HG03097 (cell line): ENCODE measurements around the gene P2RX4.
"Not testable (repeated sequence)": the region's sequence is repeated elsewhere in the genome, so short reads cannot be mapped to it uniquely, and the experiment has no call there.

Experiments used
- ATAC-seq: cut with Tn5 transposase; IDR thresholded peaks from one replicate; pipeline ENCODE4 v1.9.1; 2021; ENCODE audit not compliant: unreplicated experiment, low FRiP score

The P2RX4 gene, protein sequence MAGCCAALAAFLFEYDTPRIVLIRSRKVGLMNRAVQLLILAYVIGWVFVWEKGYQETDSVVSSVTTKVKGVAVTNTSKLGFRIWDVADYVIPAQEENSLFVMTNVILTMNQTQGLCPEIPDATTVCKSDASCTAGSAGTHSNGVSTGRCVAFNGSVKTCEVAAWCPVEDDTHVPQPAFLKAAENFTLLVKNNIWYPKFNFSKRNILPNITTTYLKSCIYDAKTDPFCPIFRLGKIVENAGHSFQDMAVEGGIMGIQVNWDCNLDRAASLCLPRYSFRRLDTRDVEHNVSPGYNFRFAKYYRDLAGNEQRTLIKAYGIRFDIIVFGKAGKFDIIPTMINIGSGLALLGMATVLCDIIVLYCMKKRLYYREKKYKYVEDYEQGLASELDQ

DNA sequence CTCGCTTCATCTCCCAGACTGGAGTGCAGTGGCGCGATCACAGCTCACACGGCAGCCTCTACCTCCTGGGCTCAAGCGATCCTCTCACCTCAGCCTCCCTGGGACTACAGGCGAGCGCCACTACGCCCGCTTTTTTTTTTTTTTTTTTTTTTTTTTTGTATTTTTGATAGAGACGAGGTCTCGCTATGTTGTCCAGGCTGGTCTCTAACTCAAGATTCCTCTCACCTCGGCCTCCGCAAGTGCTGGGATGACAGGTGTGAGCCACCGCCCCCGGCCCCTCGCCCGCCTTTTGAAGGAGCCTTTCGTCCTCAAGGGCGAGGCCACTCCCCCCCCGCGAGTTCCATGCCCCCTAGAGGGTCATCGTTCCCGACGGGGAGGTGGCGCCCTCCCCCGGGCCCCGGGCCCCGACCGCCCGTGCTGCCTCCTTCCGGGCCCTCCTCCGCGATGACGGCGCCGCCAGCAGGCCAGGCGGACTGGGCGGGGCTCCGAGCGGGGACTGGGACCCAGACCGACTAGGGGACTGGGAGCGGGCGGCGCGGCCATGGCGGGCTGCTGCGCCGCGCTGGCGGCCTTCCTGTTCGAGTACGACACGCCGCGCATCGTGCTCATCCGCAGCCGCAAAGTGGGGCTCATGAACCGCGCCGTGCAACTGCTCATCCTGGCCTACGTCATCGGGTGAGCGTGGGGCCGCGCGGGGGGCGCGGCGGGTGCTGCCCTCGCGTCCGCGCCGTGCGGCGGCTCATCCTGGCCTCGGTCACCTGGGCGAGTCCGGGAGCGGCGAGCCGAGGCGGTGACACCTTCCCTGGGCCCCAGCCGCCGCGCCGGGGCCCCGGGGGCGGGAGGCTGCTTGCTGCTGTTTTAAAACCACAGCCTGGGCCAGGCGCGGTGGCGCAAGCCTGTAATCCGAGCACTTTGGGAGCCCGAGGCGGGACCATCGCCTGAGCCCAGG is at the start of gene P2RX4:
Gene P2RX4, plus strand, starts transcription at position 506 of the 949 bp plus-strand sequence. Its CDS starts 36 bp downstream, at position 542.
- peak; percentile 61 for ATAC-seq

DNA sequence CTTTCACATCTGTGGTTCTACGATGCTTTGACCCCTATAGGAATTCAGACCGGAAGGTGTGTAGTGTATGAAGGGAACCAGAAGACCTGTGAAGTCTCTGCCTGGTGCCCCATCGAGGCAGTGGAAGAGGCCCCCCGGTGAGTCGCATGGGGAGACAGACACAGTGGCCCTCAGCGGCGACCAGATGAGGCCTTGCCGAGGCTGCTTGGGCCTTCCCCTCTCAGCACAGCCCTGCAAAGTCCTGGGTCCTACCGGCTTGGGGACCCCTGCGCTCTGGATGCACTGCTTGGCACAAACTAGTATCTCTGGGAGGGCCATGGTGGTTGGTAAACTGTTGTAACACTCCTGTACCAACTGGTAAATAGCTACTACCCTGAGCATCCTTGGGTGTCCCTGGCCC is 47.5 kb upstream of the P2RX4 start:
- no peak for ATAC-seq

DNA sequence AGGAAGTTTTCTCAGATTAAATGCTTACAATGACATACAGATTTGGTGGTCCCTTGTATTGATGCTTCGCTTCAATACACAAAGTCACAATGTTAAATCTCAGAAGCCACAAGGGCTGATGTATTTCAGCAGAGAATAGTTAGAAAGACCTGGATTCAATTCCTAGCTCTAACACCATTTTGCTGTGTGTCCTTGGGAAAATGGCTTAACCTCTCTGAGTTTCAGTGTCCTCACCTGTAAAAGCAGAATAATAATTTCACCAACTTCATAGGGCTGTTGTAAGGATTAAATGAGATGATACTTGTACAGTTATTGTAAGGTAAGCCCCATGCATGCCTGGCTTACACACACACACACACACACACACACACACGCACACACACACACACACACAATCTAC is 46.9 kb upstream of the P2RX4 start:
- no peak for ATAC-seq

DNA sequence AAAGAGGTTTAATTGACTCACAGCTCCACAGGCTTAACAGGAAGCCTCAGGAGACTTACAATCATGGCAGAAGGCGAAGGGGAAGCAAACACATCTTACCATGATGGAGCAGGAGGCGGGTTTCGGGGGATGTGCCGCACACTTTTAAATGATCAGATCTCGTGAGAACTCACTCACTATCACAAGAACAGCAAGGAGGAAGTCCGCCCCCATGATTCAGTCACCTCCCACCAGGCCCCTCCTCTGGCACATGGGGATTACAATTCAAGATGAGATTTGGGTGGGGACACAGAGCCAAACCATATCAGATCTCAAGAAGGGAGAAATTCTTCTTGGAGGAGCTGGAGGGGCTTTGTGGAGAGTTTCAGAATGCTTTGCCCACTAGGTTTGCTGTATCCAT is 45.1 kb upstream of the P2RX4 start:
- not testable (repeated sequence) for ATAC-seq

DNA sequence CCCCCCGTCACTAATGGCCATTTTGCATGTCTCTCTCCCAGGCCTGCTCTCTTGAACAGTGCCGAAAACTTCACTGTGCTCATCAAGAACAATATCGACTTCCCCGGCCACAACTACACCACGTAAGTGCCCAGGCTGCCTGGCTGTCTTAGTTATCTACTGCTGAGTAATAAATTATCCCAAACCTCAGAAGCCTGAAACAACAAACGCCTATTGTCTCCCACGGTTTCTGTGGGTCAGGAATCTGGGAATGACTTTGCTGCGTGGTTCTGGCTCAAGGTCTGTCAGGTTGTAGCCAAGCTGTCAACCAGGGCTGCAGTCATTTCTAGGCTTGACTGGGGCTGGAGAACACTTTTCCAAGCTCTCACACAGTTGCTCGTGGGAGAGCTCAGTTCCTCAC is 44.6 kb upstream of the P2RX4 start:
- ATAC-seq = no peak

DNA sequence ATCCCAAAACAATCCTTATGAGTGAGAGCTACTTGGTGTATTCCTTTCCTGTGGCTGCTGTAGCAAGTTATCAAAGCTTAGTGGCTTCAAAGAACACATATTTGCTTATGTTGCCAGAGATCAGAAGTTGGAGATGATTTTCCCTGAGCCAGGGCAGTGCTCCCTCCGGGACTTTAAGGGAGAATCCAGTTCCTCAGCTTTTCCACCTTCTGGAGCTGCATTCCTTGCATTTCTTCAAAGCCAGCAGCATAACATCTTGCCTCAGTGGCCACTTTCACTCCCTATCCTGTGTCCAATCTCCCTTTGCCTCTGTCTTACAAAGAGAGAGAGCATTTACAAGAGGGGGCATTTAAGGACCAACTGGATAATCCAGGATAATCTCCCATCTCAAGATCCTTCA is 43.6 kb upstream of the P2RX4 start:
- ATAC-seq = no peak

DNA sequence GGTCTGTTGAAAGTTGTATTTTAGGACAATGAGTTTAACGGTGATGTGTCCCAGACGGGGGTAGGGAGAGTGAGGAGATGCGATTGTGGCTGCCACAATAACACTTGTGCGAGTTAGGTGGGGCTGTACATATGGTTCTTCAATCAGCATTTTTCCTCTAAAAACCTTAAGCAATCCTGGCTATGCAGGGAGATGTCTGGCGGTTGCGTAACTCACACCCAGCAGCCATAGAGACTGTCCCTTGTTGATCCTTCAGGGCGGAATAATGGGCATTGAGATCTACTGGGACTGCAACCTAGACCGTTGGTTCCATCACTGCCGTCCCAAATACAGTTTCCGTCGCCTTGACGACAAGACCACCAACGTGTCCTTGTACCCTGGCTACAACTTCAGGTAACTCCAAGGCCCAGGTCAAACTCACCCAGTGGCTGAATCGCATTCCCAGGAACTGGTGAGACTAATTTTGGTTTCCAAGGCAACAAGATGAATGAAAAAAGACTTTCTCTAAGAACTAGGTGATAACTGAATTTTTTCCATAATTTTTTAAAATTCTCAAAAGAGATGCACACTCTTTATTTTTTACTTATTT is 42.6 kb upstream of the P2RX4 start:
- no peak for ATAC-seq

DNA sequence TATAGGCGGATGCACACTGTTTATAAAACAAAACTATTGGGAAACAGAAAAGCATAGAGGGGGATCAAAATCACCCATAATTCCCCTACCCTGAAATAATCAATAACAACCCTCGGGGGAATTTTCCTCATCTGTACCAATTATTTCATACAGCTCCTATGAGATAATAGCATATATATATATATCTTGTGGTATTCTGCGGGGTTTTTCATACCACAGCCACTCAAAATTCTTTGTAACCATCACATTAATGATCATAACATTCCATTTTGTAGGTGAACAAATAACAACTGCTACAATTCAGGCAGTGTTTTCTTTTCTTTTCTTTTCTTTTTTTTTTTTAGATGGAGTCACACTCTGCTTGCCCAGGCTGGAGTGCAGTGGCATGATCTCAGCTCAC is 42.0 kb upstream of the P2RX4 start:
- no peak for ATAC-seq

DNA sequence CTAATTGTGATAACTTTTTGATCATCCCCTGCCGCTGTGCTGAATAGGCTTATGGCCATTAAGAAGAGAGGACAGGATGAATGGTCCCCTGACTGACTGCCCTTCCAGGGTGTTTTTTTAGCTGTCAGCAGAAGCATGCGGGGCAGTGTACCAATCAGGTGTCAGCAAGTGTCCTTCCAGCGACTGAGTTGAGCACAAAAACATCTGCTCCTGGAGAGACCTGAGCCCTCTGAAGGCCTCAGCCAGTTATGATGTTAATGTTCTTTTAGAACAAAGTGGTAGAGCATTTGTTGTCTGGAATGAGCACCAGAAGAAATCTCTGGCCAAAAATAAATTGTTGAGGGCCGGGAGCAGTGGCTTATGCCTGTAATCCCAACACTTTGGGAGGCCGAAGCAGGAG is 39.8 kb upstream of the P2RX4 start:
- ATAC-seq = no peak

DNA sequence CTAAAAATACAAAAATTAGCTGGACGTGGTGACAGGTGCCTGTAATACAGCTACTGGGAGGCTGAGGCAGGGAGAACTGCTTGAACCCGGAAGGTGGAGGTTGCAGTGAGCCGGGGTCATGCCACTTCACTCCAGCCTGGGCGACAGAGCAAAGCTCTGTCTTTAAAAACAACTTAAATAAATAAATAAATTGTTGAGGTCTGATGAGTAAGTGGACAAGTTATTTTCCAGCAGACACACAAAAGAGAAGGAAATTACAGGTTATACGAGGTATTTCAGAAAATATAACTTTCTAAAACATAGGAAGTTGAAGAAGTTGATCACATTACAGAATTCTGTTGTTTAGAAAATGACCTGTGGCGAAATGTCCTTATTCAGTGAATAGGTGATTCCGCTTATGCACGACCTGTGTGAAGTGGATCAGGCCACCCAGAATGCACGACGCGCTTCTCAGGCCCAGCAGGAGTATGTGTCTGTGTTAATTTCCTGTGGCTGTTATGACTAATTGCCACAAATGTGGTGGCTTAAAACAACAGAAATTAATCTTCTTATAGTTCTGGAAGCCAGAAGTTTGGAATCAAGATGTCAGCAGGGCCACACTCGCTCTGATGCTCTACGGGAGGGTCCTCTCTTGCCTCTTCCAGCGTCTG is 39.2 kb upstream of the P2RX4 start:
- no peak for ATAC-seq

DNA sequence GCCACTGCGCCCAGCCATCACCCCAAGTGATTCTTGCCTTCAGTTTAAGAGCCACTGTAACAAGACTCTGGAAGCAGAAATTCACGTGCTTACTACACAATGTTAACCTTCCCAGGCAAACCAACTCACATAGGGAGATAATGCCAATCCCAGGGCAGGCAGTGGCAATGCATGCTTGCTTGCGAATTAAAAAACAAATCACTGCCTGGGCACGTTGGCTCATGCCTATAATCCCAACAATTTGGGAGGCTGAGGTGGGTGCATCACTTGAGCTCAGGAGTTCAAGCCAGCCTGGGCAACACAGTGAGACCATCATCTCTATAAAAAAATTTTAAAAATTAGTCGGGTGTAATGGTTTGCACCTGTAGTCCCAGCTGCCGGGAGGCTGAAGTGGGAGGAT is 37.8 kb upstream of the P2RX4 start:
- no peak for ATAC-seq

DNA sequence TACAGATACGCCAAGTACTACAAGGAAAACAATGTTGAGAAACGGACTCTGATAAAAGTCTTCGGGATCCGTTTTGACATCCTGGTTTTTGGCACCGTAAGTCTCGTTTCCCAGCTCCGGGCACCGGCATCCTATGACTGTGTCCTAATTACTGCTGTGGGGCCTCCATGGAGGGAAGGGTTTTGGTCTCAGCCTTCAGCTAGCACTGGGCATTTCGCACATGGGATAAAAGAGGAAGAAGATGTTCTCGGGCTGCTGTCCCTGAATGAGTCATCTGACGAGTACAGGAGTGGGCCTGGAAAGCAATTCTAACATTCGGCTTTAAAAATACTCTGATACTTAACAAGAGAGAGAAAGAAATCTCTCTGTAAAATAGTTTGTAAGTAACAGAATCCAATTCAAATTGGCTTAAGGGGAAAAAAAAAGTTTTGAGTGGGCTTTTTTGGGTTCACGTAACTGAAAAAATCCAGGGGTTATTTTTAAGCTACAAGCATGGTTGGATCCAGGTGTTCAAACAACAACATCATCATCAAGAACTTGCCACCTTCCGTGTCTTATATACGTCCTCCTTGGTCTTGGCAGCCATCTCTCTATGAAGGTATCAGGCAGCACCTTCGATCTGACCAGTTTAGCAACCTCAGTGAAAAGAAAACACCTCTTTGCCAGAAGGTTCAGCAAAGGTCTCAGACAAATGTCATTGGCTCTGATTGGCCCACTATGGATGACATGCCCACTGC is 34.4 kb upstream of the P2RX4 start:
- no peak for ATAC-seq

DNA sequence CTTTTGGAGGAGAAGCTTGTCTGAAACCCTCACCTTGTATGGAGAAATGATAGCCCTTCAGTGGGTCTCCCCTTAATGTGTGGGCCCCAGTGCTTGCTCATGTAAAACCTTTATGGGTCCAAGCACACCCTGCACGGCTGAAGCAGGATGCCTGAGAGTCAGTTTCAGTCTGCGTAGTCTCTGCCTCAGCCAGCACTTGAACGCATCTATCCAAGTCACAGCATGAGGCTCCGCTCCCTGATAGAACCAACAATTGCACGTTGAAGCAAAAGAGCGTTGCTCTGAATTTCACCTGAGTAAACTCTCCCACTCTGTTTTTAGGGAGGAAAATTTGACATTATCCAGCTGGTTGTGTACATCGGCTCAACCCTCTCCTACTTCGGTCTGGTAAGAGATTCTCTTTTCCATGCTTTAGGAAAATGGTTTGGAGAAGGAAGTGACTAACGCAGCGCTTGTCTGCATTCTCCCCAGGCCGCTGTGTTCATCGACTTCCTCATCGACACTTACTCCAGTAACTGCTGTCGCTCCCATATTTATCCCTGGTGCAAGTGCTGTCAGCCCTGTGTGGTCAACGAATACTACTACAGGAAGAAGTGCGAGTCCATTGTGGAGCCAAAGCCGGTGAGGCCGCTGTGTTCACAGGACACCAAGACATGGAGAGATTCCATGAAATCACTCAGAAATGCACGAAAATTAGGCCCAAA is 33.0 kb upstream of the P2RX4 start:
- no peak for ATAC-seq

DNA sequence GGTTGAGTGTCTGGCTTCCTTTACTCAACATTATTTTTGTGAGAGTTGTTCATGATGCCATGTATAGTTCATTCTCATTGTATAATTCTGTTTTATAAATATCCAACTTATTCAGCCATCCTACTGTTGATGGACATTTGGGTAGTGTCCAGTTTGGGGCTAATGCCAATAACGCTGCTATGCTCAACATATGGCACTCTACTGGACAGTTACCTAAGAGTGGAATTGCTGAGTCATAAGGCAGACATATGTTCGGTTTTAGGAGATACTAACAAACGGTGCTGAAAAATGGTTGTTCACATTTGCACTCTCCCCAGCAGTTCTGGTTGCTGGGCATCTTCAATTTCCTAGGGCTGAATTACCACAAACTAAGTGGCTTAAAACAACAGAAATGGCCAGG is 28.7 kb upstream of the P2RX4 start:
- no peak for ATAC-seq

DNA sequence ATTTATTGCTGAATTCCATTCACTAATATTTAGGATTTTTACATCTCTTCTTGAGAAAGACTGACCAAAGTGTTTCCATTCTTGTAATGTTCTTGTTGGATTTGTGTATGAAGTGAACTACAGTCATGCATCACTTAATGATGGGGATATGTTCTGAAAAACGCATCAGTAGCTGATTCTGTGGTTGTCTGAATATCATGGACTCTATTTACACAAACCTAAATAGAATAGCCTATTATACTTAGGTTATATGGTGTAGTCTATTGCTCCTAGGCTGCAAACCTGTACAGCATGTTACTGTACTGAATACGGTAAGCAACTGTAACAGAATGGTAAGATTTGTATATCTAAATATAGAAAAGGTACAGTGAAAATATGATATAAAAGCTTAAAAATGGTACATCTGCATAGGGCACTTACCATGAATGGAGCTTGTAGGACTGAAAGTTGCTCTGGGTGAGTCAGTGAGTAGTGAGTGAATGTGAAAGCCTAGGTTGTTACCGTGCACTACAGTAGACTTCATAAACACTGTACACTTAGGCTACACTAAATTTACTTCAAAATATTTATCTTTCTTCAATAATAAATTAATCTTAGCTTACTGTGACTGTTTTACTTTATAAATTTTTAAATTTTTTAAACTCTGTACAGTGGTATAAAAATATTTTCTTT is 27.6 kb upstream of the P2RX4 start:
- ATAC-seq = no peak

DNA sequence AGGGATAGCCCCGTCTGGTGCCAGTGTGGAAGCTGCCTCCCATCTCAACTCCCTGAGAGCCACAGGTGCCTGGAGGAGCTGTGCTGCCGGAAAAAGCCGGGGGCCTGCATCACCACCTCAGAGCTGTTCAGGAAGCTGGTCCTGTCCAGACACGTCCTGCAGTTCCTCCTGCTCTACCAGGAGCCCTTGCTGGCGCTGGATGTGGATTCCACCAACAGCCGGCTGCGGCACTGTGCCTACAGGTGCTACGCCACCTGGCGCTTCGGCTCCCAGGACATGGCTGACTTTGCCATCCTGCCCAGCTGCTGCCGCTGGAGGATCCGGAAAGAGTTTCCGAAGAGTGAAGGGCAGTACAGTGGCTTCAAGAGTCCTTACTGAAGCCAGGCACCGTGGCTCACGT is 25.5 kb upstream of the P2RX4 start:
- no peak for ATAC-seq

DNA sequence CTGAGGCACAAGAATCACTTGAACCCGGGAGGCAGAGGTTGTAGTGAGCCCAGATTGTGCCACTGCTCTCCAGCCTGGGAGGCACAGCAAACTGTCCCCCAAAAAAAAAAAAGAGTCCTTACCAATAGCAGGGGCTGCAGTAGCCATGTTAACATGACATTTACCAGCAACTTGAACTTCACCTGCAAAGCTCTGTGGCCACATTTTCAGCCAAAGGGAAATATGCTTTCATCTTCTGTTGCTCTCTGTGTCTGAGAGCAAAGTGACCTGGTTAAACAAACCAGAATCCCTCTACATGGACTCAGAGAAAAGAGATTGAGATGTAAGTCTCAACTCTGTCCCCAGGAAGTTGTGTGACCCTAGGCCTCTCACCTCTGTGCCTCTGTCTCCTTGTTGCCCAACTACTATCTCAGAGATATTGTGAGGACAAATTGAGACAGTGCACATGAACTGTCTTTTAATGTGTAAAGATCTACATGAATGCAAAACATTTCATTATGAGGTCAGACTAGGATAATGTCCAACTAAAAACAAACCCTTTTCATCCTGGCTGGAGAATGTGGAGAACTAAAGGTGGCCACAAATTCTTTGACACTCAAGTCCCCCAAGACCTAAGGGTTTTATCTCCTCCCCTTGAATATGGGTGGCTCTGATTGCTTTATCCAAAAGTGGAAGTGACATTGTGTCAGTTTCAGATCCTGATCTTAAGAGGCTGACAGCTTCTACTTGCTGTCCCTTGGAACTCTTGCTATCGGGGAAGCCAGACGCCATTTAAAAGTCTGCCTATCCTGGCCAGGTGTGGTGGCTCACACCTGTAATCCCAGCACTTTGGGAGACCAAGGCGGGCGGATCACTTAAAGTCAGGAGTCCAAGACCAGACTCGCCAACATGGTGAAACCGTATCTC is 24.7 kb upstream of the P2RX4 start:
- ATAC-seq = no peak

DNA sequence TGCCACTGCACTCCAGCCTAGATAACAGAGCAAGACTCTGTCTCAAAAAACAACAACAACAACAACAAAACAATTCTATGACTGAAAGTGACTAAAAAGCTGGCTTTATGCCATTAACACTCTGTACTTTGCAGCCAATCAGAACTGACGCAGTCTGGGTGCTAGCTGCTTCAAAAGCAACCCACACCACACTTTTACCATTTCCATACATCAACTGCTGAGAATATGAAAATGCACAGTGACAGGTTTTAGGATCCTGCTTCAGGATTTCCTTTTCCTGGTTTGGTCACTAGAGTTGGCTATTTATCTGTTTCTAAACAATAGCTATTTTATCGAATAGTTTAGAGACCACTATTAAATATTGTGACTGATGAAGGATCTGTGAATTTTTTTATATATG is 23.1 kb upstream of the P2RX4 start:
- ATAC-seq = no peak
